Vagina (tissue), 2 donors: ENCODE results near the gene PRIMA1.

Experiments
- POLR2A ChIP-seq, 2 donors: fragments of 450-650 bp; IDR thresholded peaks; one replicate each; pipeline ENCODE4 v1.6.1; 2017; ENCODE audit warnings: antibody characterized with exemption in 2 of 2, mild to moderate bottlenecking in 2 of 2, moderate library complexity in 2 of 2
- POLR2AphosphoS5 ChIP-seq, 2 donors: sonication (generic); formaldehyde crosslinking; IDR thresholded peaks; one replicate each; pipeline ENCODE4 v1.9.0; 2017; ENCODE audit warnings: antibody characterized with exemption in 2 of 2, mild to moderate bottlenecking in 2 of 2, low read depth in 1 of 2; ENCODE audit not compliant: insufficient read depth in 1 of 2

DNA sequence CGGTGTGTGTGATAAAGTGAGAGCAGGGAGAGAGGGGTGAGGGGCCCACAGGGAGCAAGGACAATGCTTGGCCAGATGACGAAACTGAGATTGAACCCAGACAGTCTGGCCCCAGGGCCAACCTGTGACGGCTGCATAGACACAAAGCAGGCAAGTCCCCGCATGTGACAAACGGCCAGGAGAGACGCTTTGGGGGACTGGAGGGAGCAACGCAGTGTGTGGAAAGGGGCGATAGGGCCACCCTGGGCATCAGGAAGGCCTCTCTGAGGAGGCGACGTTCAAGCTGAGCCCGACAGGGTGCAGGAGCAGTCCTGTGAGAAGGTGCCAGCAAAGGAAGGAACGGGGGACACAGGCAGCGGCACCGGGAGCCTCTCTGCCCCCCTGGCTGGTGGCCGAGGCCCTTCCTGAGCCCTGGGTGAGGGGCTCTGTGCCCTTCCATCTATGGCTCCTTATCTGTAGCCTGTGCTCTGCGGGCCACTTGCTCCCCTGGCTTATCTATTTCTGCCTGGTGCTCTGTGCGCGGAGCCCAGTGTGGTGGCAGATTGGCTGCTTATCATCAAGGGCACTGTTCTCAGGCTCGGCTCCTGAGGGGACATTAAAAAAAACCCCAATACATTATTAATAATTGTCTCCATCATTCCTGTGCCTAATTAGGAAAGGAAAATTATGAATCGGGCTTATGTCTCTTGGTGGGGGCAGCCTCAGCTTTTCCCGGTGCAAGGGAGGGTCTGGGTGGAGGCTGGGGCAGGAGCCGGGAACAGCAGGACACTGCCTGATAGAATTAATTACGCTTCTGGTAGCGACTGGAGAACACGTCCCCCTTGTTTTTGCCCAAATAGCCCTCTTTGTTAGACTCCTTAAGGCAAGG is 39.8 kb downstream of the PRIMA1 start:
- TF ChIP-seq POLR2AphosphoS5 (IDR thresholded peaks at IDR 0.05; ENCODE audit: insufficient read depth in 1 of 2, low read depth in 1 of 2): no peak
- no peak for TF ChIP-seq POLR2A (IDR thresholded peaks at IDR 0.05)
